PC-3 (cell line): Measurements from ENCODE around the gene NADK. TPM values are rescaled to one million over a fixed set of nuclear protein-coding genes. Genes with fewer than 3 reads are reported as not detected.

Experiments
- ATAC-seq: fragments of 200-7000 bp; cut with Tn5 transposase; 2 replicates; pipeline ENCODE4 v1.9.1; 2020; ENCODE audit warnings: mild to moderate bottlenecking, moderate library complexity
- BruUV-seq: library from RNA; stranded (reverse); fragments of 400-500 nt; replicated peaks from 2 replicates; lab custom pipeline; 2021; lab: Mats Ljungman, UMichigan
- CTCF ChIA-PET: fragments of 300-600 bp; sonication (Branson Sonifier 250); formaldehyde crosslinking; loops from one replicate; lab custom pipeline; 2022; ENCODE audit warnings: antibody characterized with exemption; lab: Charles Lee
- POLR2A ChIA-PET: fragments of 300-600 bp; sonication (Branson Sonifier 250); formaldehyde crosslinking; loops from one replicate; lab custom pipeline; 2022; ENCODE audit warnings: antibody characterized with exemption; ENCODE audit not compliant: unreplicated experiment; lab: Charles Lee
- DNase-seq: peaks from one replicate; pipeline ENCODE4 v3.0.0-alpha.2; 2015
- H2AFZ ChIP-seq: fragments of 300-600 bp; sonication (generic); 2 replicates; pipeline ENCODE4 v1.6.0; 2016; ENCODE audit warnings: antibody characterized with exemption, low read length
- H3F3A ChIP-seq: fragments of 300-600 bp; sonication (generic); one replicate; pipeline ENCODE4 v1.6.0; 2017; ENCODE audit warnings: antibody characterized with exemption, low read length, control low read depth, mild to moderate bottlenecking; ENCODE audit not compliant: unreplicated experiment
- H3K27ac ChIP-seq: fragments of 300-600 bp; sonication (generic); 2 replicates; pipeline ENCODE4 v1.5.1; 2016; ENCODE audit warnings: mild to moderate bottlenecking, low read length
- H3K27me3 ChIP-seq: fragments of 300-600 bp; sonication (generic); 2 replicates; pipeline ENCODE4 v1.6.1; 2016; ENCODE audit warnings: low read length, mixed read lengths
- H3K36me3 ChIP-seq: fragments of 300-600 bp; sonication (generic); 2 replicates; pipeline ENCODE4 v1.6.1; 2016; ENCODE audit warnings: low read depth, mixed run types, low read length, mixed read lengths
- H3K4me1 ChIP-seq: fragments of 300-600 bp; sonication (generic); 2 replicates; pipeline ENCODE4 v1.5.1; 2016; ENCODE audit warnings: low read length; ENCODE audit not compliant: insufficient read depth
- H3K4me2 ChIP-seq: fragments of 300-600 bp; sonication (generic); 2 replicates; pipeline ENCODE4 v1.6.0; 2016; ENCODE audit warnings: low read length
- H3K4me3 ChIP-seq: fragments of 300-600 bp; sonication (generic); 2 replicates; pipeline ENCODE4 v1.5.1; 2016; ENCODE audit warnings: mild to moderate bottlenecking, low read length, mixed read lengths
- H3K79me2 ChIP-seq: fragments of 300-600 bp; sonication (generic); 2 replicates; pipeline ENCODE4 v1.6.1; 2017; ENCODE audit warnings: low read length, mixed read lengths
- H3K9ac ChIP-seq: fragments of 300-600 bp; sonication (generic); 2 replicates; pipeline ENCODE4 v1.6.0; 2016; ENCODE audit warnings: mild to moderate bottlenecking, low read length
- H3K9me2 ChIP-seq: fragments of 300-600 bp; sonication (generic); replicated peaks from 2 replicates; pipeline ENCODE4 v1.6.1; 2016; ENCODE audit warnings: mixed run types, low read length, mixed read lengths
- H3K9me3 ChIP-seq: fragments of 300-600 bp; sonication (generic); 2 replicates; pipeline ENCODE4 v1.6.1; 2016; ENCODE audit warnings: low read length, mixed read lengths
- H4K20me1 ChIP-seq: fragments of 300-600 bp; sonication (generic); 2 replicates; pipeline ENCODE4 v1.6.1; 2016; ENCODE audit warnings: low read length, mixed read lengths
- EZH2 ChIP-seq: fragments of 300-600 bp; sonication (generic); IDR thresholded peaks from one replicate; pipeline ENCODE4 v1.6.1; 2017; ENCODE audit warnings: antibody characterized with exemption, mild to moderate bottlenecking, low read length; ENCODE audit not compliant: unreplicated experiment
- EZH2phosphoT487 ChIP-seq: fragments of 300-600 bp; sonication (generic); IDR thresholded peaks from 2 replicates; pipeline ENCODE4 v1.6.1; 2018; ENCODE audit warnings: mild to moderate bottlenecking, antibody characterized with exemption, low read length, borderline replicate concordance
- intact Hi-C: fragments of 100-400 bp; cut with micrococcal nuclease; formaldehyde crosslinking; loops from 2 replicates; pipeline ENCODE4 v1.9.0; 2023
- total RNA-seq: library from RNA; depleted of rRNA; stranded (reverse); fragments of >200 nt; gene quantifications from 2 replicates; pipeline ENCODE4 v1.2.3, GENCODE V29; 2014
- TF ChIP-seq, protein P1 (sequence below): fragments of 300-600 bp; sonication (generic); conservative IDR thresholded peaks from 2 replicates; pipeline ENCODE4 v1.5.1; 2017; ENCODE audit warnings: antibody characterized with exemption, low read depth, mild to moderate bottlenecking, low read length

Gene NADK
- total RNA-seq, 1 experiment from 2014 or later, result 130 TPM

DNA sequence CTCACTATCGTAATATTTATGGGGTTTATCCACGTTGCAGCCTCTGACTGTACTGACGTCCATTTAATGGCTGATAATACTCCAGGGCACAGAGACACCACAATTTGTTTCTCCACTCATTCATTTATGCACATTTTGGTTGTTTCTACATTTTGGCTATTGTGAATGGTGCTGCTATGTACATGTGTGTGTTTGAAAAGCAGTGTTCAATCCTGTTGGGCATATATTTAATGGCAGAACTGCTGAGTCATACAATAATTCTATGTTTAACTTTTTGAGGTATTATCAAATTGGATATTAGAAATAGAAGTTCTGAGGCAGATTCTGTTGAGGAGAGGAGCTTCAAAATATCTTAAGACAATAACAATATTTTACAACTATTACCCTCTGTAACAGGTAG, 39.0 kb upstream of the NADK start:
- no peaks in the 10 kb centered on the region for H3K4me1 ChIP-seq
- H3K36me3 ChIP-seq, result peaks cover 65% of the 10 kb centered on the region
- no peaks in the 10 kb centered on the region for H3K9me3 ChIP-seq
- H3K27ac ChIP-seq, result no peak overlapping the region
- ChIA-PET CTCF (no interaction called here), POLR2A (no interaction called here)
- ATAC-seq, result no peak
- no peaks in the 10 kb centered on the region for H4K20me1 ChIP-seq
- no TSS peak for BruUV-seq
- no peak overlapping the region for H3K9ac ChIP-seq
- TF ChIP-seq EZH2, result no peak
- no peak for DNase-seq
- no peak overlapping the region for H3K4me2 ChIP-seq
- no peak overlapping the region for H2AFZ ChIP-seq
- H3K9me2 ChIP-seq, result no peaks in the 10 kb centered on the region
- intact Hi-C loops, result no loop called here
- H3K27me3 ChIP-seq, result no peaks in the 10 kb centered on the region
- H3K4me3 ChIP-seq, result no peak overlapping the region
- no peaks in the 10 kb centered on the region for H3F3A ChIP-seq
- H3K79me2 ChIP-seq, result 0 out of 2 replicates have a peak, but pooled peaks cover 4% of the 10 kb centered on the region

DNA sequence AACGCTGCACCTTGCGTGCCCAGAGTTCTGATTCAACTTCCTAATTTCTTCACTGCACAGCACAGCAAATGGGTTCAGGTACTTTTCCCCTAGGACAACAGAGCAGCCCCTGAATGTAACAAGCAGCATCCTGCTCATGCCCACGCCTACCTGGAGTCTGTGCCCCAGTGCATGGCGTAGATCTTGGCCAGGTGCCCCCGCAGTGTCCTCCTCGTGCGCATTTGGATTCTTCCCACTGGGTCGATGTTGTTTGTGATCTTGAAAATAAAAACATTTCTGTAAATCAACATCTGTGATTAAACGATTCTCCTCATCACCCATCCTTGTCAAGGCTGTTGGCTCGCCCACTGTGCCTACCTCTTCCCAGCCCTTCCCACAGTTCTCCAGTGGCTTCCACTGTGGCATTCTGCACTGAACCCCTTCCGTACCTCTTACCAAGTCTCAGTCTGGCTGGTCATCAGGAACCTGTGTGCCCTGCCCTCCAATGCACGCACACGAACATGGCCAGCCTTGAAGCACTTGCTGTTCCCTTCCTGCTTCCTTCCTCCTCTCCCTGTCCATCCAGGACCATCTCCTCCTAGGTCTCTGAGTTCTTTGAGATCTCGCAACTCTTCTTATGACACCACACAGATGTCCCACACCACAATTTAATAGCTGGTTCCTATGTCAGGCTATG, 37.5 kb upstream of the NADK start:
- H3K4me1 ChIP-seq, result no peaks in the 10 kb centered on the region
- CTCF ChIA-PET, result no interaction called here
- TF ChIP-seq EZH2 (no peak), EZH2phosphoT487 (no peak)
- TF ChIP-seq, protein P1, sequence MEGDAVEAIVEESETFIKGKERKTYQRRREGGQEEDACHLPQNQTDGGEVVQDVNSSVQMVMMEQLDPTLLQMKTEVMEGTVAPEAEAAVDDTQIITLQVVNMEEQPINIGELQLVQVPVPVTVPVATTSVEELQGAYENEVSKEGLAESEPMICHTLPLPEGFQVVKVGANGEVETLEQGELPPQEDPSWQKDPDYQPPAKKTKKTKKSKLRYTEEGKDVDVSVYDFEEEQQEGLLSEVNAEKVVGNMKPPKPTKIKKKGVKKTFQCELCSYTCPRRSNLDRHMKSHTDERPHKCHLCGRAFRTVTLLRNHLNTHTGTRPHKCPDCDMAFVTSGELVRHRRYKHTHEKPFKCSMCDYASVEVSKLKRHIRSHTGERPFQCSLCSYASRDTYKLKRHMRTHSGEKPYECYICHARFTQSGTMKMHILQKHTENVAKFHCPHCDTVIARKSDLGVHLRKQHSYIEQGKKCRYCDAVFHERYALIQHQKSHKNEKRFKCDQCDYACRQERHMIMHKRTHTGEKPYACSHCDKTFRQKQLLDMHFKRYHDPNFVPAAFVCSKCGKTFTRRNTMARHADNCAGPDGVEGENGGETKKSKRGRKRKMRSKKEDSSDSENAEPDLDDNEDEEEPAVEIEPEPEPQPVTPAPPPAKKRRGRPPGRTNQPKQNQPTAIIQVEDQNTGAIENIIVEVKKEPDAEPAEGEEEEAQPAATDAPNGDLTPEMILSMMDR, result no peak
- no peak overlapping the region for H2AFZ ChIP-seq
- no peak for DNase-seq
- H3K36me3 ChIP-seq, result peaks cover 54% of the 10 kb centered on the region
- H3K9me3 ChIP-seq, result no peaks in the 10 kb centered on the region
- BruUV-seq, result no TSS peak
- H4K20me1 ChIP-seq, result no peaks in the 10 kb centered on the region
- POLR2A ChIA-PET, result no interaction called here
- 0 out of 2 replicates have a peak, but pooled peaks cover 4% of the 10 kb centered on the region for H3K79me2 ChIP-seq
- intact Hi-C loops, result no loop called here
- no peaks in the 10 kb centered on the region for H3K27me3 ChIP-seq
- H3K9me2 ChIP-seq, result no peaks in the 10 kb centered on the region
- no peak overlapping the region for H3K9ac ChIP-seq
- H3F3A ChIP-seq, result no peaks in the 10 kb centered on the region
- no peak overlapping the region for H3K4me3 ChIP-seq
- no peak for ATAC-seq
- no peak overlapping the region for H3K27ac ChIP-seq
- no peak overlapping the region for H3K4me2 ChIP-seq

- Histone ChIP-seq H3K36me3 (peaks cover 51% of the 10 kb centered on the region), H3K4me2 (no peak overlapping the region), H4K20me1 (no peaks in the 10 kb centered on the region), H3K27me3 (no peaks in the 10 kb centered on the region), H3K9me3 (no peaks in the 10 kb centered on the region), H3K9me2 (no peaks in the 10 kb centered on the region), H3K79me2 (0 out of 2 replicates have a peak, but pooled peaks cover 4% of the 10 kb centered on the region), H2AFZ (no peak overlapping the region), H3K4me1 (no peaks in the 10 kb centered on the region), H3K9ac (no peak overlapping the region), H3K27ac (no peak overlapping the region), H3F3A (no peaks in the 10 kb centered on the region), H3K4me3 (no peak overlapping the region)
- CTCF ChIA-PET, result no interaction called here
- intact Hi-C loops, result no loop called here
- POLR2A ChIA-PET, result no interaction called here
- TF ChIP-seq EZH2phosphoT487 (no peak), EZH2 (no peak)
- TF ChIP-seq, protein P1, result no peak
- BruUV-seq, result no TSS peak
- ATAC-seq (no peak), DNase-seq (no peak)
Measured at GRCh38 chr1:1809489-1809888, 31.2 kb upstream of the NADK start.
